ENCODE data around the gene SURF6.
A peak's percentile ranks its signal among the peaks of the same experiment; 100 is the strongest.
"Not testable (repeated sequence)": the region's sequence is repeated elsewhere in the genome, so short reads cannot be mapped to it uniquely, and the experiment has no call there.

Gene SURF6

GRCh38 chr9:133340916-133341315 lies 4.9 kb upstream of the SURF6 start:
- no peak for TF ChIP-seq CTCF (IDR thresholded peaks at IDR 0.05)
- Histone ChIP-seq H3K9me3 (no peaks in the 10 kb centered on the region), H3K27ac (peak overlapping the region; percentile 99), H3K27me3 (no peaks in the 10 kb centered on the region), H3K36me3 (peaks cover 41% of the 10 kb centered on the region), H3K4me3 (ENCODE audit: low read depth in 1 of 2, low read length in 1 of 2) (peak overlapping the region; percentile 53 to 68), H3K4me1 (ENCODE audit: control insufficient read depth in 1 of 2, insufficient read depth in 1 of 2, low read depth in 1 of 2, low read length in 1 of 2) (peaks cover 66 to 80% of the 10 kb centered on the region in 2 experiments)

DNA sequence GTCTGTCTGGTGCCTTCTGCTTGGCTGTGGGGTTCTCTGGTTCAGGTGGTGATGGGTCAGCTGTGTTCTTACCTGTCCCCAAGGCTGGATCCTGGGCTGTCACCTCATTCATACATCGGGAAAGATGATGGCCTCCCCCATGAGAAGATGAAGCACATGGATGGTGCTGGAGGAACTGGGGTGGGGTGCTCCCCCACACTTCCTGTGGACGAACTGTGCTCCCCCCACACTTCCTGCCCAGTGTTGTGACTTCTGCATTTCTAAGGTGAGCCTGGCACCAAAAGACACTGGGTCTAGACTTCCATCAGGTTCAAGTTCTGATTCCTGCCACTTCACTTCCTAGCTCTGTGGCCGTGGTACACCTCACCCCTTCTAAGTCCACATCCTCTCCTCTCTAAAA lies 4.3 kb upstream of the SURF6 start:
- peaks cover 35% of the 10 kb centered on the region for H3K36me3 ChIP-seq
- no peaks in the 10 kb centered on the region for H3K9me3 ChIP-seq
- TF ChIP-seq CTCF (IDR thresholded peaks at IDR 0.05): no peak
- peak overlapping the region; percentile 99 for H3K27ac ChIP-seq
- peaks cover 72 to 83% of the 10 kb centered on the region in 2 experiments for H3K4me1 ChIP-seq (ENCODE audit: control insufficient read depth in 1 of 2, insufficient read depth in 1 of 2, low read depth in 1 of 2, low read length in 1 of 2)
- peak overlapping the region; percentile 53 to 68 for H3K4me3 ChIP-seq (ENCODE audit: low read depth in 1 of 2, low read length in 1 of 2)
- no peaks in the 10 kb centered on the region for H3K27me3 ChIP-seq

DNA sequence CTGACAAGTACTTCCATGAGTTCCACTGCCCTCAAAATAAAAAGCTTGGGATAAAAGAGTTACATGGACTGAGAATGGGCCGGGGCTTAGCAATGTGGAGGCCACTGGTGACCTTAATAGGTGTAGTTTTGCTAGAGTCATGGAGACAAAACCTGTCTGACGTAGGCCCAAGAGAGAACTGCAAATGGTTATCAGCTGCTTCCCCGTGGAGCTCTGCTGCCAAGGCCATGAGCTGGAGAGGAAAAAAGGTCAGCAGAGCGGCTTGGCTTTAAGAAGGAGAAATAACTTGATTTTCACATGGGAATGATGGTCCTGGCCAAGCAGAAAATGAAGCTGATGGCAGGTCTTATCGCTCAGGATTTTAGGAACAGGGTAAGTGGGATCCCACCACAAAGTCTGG lies 3.7 kb upstream of the SURF6 start:
- Histone ChIP-seq H3K27ac (peak overlapping the region; percentile 99), H3K36me3 (peaks cover 30% of the 10 kb centered on the region), H3K9me3 (no peaks in the 10 kb centered on the region), H3K4me3 (ENCODE audit: low read depth in 1 of 2, low read length in 1 of 2) (peak overlapping the region; percentile 53 to 68), H3K27me3 (no peaks in the 10 kb centered on the region), H3K4me1 (ENCODE audit: control insufficient read depth in 1 of 2, insufficient read depth in 1 of 2, low read depth in 1 of 2, low read length in 1 of 2) (peaks cover 78 to 90% of the 10 kb centered on the region in 2 experiments)
- no peak for TF ChIP-seq CTCF (IDR thresholded peaks at IDR 0.05)

DNA sequence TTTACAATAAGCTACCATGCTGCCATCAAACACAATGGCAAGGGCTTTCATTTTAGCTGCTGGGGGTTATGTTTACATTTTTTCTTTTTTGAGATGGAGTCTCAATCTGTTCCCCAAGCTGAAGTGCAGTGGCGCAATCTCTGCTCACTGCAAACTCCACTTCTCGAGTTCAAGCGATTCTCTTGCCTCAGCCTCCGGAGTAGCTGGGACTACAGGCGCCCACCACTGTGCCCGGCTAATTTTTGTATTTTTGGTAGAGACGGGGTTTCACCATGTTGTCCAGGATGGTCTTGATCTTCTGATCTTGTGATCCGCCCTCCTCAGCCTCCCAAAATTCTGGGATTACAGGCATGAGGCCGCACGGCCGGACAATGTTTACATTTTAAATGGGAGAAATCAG lies 1.1 kb downstream of the SURF6 start:
- H3K27me3 ChIP-seq; H3K27ac ChIP-seq; H3K4me3 ChIP-seq (ENCODE audit: low read depth in 1 of 2, low read length in 1 of 2); H3K9me3 ChIP-seq: not testable (repeated sequence)
- peaks cover 47 to 53% of the 10 kb centered on the region in 2 experiments for H3K4me1 ChIP-seq (ENCODE audit: control insufficient read depth in 1 of 2, insufficient read depth in 1 of 2, low read depth in 1 of 2, low read length in 1 of 2)
- H3K36me3 ChIP-seq: peaks cover 49% of the 10 kb centered on the region

GRCh38 chr9:133334161-133334560 lies 1.8 kb downstream of the SURF6 start:
- no peaks in the 10 kb centered on the region for H3K27me3 ChIP-seq
- no peak overlapping the region for H3K27ac ChIP-seq

DNA sequence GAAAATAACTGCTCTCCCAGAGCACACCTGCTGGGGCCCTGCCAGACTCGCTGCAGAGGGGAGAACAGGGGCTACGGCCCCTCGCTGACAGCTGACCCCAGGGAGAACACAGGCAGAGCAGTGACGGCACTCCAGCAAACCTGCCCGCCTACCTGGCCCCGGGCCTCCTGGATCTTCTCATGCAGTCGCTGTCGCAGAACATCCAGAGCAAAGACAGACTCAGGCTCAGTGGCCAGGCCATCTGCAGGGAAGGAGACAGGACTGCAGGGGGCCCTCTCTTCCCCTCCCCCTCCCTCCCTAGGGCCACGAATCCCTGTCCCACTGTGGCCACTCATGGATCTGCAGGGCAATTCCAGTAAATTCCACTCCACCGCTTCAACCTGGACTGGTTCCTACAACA lies 2.4 kb downstream of the SURF6 start:
- TF ChIP-seq CTCF (IDR thresholded peaks at IDR 0.05): no peak
- peaks cover 49% of the 10 kb centered on the region for H3K36me3 ChIP-seq

More at GRCh38 chr9:133334161-133334560, 1.8 kb downstream of the SURF6 start:
- Histone ChIP-seq H3K36me3 (peaks cover 49% of the 10 kb centered on the region), H3K4me1 (ENCODE audit: control insufficient read depth in 1 of 2, insufficient read depth in 1 of 2, low read depth in 1 of 2, low read length in 1 of 2) (peaks cover 40 to 48% of the 10 kb centered on the region in 2 experiments), H3K9me3 (no peaks in the 10 kb centered on the region), H3K4me3 (ENCODE audit: low read depth in 1 of 2, low read length in 1 of 2) (no peak overlapping the region)
- no peak for TF ChIP-seq CTCF (IDR thresholded peaks at IDR 0.05)

More for the DNA sequence above, 2.4 kb downstream of the SURF6 start:
- H3K4me3 ChIP-seq (ENCODE audit: low read depth in 1 of 2, low read length in 1 of 2): no peak overlapping the region
- no peaks in the 10 kb centered on the region for H3K9me3 ChIP-seq
- H3K27ac ChIP-seq: no peak overlapping the region
- no peaks in the 10 kb centered on the region for H3K27me3 ChIP-seq
- H3K4me1 ChIP-seq (ENCODE audit: control insufficient read depth in 1 of 2, insufficient read depth in 1 of 2, low read depth in 1 of 2, low read length in 1 of 2): peaks cover 34 to 42% of the 10 kb centered on the region in 2 experiments
